Astrocyte (in vitro differentiated cells and primary cell): ENCODE data around the gene RMND1.

Experiments used
- CTCF ChIP-seq: IDR thresholded peaks from 2 replicates; pipeline ENCODE4 v1.5.1; 2011; ENCODE audit warnings: low read depth, mild to moderate bottlenecking, inconsistent platforms, low read length, moderate library complexity; ENCODE audit not compliant: insufficient read depth
- EZH2 ChIP-seq: IDR thresholded peaks from 2 replicates; pipeline ENCODE4 v1.6.1; 2012; ENCODE audit warnings: mild to moderate bottlenecking, low read length, inconsistent platforms; ENCODE audit not compliant: insufficient read depth

GRCh38 chr6:151384151-151384550, 67.8 kb downstream of the RMND1 start:
- TF ChIP-seq CTCF (no peak), EZH2 (no peak)
